GM19463 (cell line): ENCODE measurements around the gene KCNQ4.

ENCODE experiments used
- ATAC-seq: cut with Tn5 transposase; IDR thresholded peaks from one replicate; pipeline ENCODE4 v1.9.1; 2021; ENCODE audit warnings: mild to moderate bottlenecking, moderate library complexity; ENCODE audit not compliant: unreplicated experiment

Gene KCNQ4

DNA sequence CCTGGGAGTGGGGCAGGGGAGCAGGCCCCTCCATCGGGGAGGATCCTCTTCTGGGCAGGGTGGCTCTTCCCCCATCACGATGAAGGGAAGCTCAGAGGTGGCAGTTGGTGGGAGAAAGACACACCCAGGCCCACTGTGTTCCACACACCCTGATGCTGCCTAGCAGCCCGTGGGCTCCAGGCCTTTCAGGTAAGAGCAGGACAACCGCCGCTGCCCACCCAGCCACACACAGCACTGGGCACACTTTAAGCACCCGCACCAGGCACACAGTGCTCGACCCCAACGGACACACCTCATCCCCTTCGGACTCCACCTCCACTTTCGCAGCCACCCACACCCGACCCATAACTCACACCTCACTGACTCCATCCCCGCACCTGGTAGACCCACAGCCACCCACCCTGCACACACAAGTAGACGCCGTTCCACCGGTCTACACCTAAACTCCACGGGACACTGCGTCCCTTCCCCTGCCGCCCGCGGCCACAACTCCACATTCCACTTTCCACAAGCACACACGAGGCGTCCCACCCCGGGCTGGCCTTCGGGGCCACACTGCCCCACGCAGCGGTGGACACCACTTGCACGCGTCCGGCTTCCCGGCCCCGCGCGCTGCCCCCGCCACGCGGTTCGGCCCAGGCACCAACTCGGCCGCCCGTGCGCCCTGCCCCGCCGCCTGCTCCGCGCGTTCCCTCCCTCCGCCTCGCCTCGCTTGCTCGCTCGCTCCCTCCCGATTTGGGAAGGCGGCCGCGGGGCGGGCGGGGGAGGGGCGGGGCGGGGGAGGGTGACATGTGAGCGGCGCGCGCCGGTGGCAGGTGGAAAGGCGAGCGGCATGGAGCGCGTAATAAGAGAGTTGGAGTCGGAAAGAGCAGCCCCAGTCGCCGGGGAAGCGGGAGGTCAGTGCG, at the start of gene KCNQ4:
Gene KCNQ4, plus strand, starts transcription at position 787 of the 905 bp plus-strand sequence. CDS start 307 bp downstream, outside the sequence.
- no peak for ATAC-seq

DNA sequence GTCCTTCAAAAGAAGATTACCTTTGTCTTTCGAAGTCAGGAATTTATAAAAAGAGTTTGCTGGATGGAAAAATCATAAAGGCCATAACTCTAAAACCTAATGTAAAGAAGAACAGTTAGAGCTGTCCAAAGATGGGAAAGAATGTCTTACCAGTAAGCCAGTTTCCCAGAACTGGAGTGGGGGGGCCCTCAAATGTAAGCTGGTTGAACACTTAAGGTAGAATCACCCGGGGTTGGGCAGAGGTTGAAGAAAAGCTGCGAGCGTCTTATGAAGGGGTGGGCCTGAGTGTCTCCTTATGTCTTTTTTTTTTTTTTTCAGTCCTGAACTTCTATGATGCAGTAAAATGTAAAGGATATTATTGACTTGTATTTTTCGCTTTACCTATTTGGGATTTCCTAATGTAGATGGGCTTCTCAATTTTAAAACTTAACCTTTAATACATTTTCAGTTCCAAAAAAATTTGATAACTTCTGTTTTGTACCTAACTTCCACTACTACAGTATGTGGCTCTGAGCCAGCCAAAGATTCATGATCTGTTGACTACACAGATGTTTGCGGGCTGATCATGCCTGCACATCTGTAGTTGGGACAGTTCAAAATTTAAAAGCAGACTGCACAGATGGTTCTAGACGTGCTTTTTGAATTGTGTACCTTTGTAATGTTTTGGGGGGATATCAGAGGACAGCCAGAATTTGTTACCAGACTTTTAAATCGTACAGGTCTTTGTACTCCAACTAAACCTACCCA, 48.5 kb upstream of the KCNQ4 start:
- no peak for ATAC-seq

DNA sequence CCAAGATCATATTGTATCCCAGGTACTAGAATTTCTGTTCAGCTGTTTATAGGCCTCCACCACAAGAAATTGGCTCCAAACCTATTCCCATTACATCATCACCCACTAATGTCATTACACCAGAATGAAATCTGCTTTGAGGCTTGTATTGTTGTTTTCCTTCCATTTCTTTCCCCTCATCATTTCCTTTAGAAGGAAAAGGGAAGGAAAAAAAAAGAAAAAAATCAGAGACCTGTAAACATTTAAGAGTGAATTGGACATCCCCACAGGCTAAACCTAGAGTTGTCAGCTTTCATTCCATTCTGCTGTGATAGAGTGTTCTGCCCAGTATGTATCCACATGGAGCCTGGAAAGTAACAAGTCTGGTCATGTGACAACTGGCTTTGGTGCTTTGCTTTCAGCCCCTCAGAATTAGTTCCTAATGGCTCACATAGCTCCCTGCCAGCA, 47.5 kb upstream of the KCNQ4 start:
- no peak for ATAC-seq

DNA sequence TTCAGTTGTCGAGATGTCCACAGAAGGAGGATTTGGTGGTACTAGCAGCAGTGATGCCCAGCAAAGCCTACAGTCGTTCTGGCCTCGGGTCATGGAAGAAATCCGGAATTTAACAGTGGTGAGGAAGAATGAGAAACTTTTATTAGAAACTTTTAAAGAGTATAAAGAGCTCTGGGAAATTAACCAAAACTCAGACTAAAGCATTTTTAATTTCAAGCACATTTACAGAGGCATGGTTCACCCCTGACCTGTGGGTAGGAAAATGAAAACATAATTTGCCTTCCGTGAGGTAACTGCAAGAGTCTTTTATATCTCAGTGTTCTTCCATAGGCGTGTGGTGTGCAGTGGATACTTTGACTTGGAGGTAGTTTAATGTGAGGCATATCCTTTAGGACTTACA, 44.8 kb upstream of the KCNQ4 start:
- no peak for ATAC-seq

DNA sequence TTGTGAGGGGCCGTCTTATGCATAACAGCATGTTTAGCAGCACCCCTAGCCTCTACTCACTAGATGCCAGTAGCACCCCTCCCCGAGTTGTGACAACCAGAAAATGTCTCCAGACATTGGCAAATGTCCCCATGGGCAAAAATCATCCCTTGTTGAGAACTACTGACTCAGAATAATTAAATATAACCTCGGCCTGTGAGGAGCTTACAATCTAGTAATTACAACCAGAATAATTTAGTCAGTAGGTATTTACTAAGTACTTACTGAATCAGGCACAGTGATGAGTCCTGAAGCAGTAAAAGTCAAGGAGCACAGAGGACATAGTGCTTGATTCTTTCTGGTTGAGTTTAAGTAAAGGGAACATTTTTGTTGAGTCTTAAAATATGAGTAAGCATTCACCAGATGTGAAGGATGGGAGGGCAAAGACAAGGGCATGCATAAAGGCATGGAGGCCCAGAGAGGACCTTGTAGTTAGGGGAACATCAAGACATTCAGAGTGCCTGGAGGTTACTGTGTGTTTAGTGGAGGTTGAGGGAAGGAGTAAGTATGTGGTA, 44.1 kb upstream of the KCNQ4 start:
- ATAC-seq, result no peak

DNA sequence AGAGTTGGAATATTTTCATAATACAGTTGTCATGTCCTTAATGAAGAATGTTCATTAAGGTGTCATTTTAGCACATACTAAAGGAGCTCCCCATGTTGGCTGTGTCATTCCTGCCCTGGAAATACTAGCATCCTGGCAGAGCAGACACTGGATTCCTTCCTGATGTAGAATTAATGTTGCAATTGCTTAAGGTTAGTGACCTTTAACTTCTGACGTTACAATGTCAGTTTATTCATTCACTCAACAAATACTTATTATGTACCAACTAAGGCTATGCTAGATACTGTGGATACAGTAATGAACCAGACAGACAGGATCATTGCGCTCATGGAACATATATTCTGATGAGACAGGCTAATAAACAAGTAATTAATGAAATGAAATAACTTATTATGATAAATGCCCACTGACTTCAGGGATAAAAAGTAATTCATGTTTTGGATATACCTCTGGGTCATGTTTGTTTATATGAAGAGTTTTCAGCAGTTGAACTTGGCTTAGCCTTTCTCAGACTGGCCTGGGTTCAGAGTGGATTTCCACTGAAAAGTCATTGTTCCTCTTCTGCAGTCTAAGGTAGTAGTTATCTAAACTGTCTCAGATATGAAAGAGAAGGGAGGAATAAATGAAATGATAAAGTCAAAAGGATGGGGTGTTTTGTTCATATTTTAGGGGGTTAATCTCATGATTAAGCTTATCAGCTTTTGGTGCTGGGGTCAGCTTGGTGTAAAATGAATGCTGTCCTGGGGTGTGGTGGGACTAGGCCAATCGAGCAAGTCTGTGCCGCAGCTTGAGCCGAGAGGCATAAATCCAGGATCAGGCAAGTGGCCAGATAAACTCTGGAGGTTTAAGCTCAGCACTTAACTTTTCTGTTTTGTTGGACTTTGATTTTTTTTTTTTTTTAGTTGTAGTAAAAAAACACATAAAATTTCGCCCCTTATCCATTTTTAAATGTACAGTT, 43.3 kb upstream of the KCNQ4 start:
- ATAC-seq, result no peak

DNA sequence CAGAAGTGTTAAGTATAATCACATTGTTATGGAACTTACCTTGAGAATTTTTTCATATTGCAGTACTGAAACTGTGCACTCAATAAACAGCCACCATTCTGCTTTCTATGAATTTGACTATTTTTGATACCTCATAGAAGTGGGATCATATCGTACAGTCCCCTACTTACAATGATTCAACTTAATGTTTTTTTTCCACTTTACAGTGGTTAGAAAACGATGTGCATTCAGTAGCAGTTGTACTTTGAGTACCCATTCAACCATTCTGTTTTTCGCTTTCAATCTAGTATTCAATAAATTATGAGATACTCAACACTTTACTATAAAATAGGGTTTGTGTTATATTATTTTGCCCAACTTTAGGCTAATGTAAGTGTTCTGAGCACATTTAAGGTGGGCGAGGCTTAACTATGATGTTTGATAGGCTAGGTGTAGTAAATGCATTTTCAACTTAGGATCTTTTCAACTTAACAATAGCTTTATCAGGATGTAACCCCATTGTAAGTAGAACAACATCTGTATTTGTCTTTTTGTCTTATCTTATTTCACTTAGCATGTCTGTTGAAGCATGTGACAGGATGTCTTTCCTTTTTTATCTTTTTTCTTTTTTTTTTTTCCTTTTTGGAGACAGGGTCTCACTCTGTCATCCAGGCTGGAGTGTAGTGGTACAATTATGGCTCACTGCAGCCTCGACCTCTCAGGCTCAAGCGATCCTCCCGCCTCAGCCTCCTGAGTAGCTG, 42.4 kb upstream of the KCNQ4 start:
- no peak for ATAC-seq

DNA sequence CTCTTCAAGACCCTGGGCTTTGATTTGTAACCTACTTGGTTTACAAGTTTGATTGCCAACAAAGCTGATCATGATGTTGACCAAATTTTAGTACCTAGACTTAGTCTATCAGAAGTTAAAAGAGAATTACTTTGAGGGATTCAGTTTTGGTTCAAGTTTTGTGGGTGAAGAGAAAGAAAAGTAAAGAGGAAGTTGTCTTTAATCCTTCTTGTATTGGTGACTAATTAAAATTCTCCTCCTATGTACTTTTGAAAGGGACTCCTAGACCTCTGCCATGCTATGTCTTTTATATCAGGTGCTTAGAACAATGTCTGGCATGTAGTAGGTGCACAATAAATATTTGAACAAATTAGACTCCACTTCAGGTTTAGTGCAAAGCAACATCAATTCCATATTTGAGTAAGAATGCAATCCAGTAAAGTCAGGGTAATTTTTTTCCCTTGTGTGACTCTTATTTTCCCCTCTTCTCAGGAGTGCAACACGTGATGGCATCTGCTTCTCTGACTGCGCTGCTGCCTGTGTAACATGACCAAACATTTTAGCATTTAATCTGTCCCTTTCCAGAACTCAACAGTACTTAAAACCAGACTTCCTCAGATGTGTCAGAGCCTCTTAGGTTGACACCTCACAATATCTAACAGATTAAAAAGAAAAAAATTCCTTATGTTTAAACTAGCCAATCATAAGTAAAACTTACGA, 41.1 kb upstream of the KCNQ4 start:
- ATAC-seq, result no peak

DNA sequence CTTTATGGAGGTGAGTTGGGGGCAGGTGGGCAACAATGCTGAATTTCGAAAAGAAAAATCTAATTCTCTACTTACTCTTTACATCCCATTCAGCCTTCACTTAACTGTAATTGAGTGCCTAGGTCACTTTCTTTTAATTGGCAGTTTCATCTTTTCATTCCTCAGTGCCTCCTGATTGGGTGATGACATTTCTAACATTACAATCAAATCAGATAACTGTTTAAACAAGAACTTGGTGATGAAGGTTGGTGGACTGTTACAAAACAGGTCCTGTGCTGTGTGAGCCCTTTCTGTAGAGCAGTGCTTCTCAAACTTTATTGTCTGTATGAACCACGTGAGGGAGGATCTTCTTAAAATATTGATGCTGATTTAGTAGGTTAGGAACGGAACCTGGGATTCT, 40.1 kb upstream of the KCNQ4 start:
- ATAC-seq, result no peak

DNA sequence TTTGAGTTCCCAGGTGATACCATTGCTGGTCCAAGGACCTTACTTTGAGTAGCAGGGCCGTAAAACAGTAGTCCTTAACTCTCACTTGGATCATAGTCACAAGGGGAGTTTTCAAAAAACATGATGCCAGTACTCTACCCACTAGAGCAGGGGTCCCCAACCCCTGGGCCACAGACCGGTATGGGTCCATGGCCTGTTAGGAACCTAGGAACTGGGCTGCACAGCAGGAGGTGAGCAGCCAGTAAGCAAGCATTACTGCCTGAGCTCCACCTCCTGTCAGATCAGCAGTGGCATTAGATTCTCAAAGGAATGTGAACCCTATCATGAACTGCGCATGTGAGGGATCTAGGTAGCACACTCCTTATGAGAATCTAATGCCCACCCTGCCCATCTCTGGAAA, 39.7 kb upstream of the KCNQ4 start:
- no peak for ATAC-seq

DNA sequence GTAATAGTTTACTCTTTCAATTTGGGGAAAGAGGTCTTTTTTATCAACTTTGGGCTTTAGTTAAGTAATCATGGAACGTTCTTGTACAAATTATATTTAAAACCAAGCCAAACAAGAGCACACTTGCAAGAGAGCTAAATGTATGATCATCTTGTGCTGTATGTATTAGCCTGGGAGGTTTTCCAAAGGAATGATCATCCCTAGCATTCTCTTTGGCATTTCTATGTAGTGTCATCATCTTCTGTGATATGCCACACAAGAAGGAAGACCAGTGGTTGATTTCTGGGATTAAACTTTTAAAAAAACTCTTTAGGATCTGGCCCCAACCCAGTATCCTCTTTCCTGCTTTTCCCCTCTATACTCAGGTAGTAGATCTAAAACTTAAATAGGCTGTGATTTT, 38.4 kb upstream of the KCNQ4 start:
- ATAC-seq, result no peak

DNA sequence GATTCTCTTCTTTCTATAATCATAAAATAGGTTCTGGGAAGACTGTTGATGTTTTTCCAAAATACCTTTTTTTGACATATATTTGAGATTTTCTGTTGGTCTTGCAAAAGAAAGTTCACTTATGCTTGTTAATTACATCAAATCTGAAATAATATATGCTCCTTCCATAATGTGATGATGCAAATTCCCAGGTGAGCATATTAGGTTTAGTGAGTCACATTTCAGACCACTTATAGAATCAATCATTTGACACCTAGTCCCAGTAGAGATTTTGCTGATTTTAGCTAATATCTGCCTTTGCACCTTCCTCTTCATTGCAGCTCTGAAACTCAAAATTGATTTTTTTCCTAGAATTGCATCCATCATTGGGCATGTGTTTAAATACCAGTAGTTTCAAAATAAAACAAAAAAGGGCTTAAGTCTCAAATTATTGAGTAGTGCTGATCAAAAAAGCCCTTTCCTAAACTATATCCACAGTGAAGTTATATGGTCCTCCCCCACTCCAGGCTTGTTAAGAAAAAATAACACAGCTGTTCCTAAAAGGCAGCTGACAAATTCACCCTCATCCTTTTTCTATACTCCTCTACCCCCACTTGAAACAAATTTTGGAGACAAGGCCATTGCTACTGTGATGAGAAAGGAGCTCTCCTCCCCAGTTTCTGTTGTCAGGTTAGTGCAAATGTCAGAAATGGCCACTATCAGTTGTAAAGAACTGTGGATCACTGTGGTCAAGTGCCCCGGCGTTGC, 37.1 kb upstream of the KCNQ4 start:
- ATAC-seq, result no peak

DNA sequence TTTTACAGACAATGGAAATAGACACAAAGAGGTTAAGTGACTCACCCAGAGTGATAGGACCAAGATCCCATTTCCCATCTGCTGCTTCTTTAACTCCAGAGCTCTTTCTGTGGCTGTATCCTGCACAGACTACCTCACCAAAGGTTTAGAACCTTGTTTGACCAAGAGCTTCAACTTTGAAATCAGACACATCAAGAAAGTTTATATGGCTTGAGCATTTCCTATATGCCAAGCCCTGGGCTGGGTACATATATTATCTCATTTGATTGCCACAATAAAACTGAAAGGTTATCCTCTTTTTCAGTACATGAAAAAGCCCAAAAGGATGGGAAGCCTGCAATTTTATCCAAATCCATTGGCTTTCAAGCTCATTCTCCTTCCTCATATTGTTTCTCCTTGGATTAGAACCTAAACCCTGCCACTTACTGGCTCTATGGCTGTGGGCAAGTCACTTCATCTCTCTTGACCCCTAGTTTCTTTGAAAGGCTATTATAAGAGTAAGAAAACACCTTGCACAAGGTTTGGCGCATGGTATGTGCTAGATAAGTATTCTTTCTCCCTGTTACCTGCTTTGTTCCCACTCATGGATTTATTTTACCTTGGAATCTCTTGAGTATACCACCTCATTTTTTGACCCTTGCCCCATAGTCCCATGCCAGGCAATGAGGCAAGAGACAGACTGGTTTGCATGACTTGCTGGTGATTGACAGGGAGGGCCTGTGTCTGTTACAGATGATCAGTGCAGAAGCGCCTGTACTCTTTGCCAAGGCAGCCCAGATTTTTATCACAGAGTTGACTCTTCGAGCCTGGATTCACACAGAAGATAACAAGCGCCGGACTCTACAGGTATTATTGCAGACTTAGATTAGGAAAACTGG, 34.5 kb upstream of the KCNQ4 start:
- ATAC-seq, result no peak

DNA sequence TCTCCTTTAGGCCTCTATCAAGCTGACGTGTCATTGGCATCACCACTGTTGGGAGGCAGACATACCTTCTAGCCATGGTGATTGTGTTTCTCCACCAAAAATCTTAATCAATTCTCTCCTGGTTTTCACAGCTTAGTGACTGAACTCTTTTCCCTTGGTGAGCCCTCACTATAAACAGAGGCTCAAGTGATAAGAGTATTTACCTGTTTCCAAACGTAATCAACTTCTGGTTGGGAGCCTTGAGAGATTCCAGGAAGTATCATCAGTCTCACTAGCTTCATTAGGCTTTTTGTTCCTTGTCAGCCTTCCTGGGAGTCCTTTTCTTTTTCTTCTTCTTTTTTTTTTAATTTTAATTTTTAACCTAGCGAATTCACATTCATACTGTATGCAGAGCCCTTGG, 33.8 kb upstream of the KCNQ4 start:
- no peak for ATAC-seq

DNA sequence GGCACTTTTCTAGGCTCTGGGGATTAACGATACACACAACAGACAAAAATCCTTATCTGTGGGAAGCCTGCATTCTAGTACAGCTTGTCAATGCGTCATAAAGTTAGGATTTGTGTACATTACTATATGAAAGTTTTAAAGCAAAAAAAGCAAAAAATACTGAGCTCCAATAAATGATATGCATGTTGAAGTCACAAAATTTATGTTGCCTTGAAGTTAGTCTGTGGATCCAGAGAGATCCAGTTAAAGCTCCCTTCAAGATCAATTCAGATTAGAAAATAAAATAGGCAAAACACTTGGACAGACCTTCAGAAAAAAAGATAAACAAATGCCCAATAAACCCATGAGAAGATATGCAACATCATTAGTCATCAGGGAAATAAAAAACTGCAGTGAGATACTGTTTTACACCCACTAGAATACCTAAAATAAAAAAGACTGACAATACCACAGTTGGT, 33.1 kb upstream of the KCNQ4 start:
- ATAC-seq, result no peak

DNA sequence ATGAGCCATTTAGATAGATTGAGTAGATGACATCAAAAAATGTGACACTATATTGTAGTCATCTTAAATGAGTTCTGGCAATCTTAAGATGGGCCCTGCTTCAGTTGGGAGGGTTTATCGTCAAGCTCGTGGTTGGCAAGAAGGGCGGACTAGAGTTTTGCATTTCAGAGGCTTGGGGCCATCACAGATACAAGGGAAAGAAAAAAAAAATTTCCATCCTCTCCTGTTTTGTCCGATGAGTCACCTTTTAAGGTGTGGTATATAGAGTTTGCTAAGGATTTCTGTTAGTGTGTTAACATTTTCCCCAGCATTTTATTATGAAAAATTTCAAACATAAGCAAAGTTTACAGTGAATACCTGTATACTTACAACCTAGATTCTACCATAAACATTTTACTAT, 31.8 kb upstream of the KCNQ4 start:
- no peak for ATAC-seq

DNA sequence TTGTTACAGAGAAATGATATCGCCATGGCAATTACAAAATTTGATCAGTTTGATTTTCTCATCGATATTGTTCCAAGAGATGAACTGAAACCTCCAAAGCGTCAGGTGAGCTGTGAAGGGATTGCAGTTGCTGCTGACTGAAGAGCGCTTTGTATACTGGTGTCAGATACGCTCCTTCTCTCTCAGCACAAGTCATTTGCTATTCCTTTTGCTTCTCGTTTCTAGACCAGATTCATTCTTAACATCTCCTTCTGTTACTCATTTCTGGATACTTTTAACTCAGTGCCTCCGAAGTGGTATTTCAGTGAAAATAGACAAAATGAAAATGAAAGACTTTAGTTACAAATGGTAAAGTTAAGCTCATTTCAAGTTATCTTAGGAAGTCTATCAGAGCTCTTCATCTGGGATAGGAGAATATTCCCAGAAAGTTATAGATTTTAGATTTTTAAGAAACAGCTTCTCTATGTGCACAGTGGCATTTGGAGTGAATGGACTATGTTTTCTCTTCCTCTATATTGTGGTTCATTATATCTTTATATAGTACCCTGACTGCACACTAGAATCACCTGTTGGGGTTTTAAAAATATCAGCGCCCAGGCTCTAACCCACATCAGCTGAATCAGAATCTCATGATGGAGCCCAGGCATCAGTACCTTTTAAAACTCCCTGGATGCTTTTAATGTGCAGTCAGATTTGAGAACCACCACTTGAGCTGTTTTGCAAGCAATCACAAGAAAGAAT, 30.3 kb upstream of the KCNQ4 start:
- ATAC-seq, result peak; percentile 54
